PC-3 (cell line): Measurements from ENCODE around the gene LCAT.

ENCODE experiments used
- CTCF ChIP-seq: fragments of 300-600 bp; sonication (generic); conservative IDR thresholded peaks from 2 replicates; pipeline ENCODE4 v1.5.1; 2017; ENCODE audit warnings: antibody characterized with exemption, low read depth, mild to moderate bottlenecking, low read length
- EZH2 ChIP-seq: fragments of 300-600 bp; sonication (generic); IDR thresholded peaks from one replicate; pipeline ENCODE4 v1.6.1; 2017; ENCODE audit warnings: antibody characterized with exemption, mild to moderate bottlenecking, low read length; ENCODE audit not compliant: unreplicated experiment

DNA sequence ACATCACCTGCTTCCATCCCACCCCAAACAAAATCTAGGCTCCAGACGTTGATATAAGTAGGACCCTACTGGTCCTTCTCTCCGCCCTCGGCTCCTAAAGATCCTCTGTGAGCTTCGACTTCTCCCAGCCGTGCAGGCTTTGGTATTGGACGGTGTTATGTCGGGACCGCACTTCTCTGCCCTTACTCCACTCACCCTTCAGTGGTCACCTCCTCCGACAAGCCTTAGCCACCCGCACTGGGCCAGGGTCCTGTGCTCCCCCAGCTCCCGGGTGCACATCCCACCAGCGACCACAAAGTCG lies 8.9 kb downstream of the LCAT start:
- TF ChIP-seq CTCF = no peak
- TF ChIP-seq EZH2 = no peak
